ENCODE data around the gene KIAA1755. TPM values are rescaled to one million over a fixed set of nuclear protein-coding genes. Genes with fewer than 3 reads are reported as not detected.

KIAA1755 gene
- total and polyA plus RNA-seq, 9 of the 15 experiments (the other 6 are each of a cell fraction or from before 2014, with no cell fraction given): not detected

DNA sequence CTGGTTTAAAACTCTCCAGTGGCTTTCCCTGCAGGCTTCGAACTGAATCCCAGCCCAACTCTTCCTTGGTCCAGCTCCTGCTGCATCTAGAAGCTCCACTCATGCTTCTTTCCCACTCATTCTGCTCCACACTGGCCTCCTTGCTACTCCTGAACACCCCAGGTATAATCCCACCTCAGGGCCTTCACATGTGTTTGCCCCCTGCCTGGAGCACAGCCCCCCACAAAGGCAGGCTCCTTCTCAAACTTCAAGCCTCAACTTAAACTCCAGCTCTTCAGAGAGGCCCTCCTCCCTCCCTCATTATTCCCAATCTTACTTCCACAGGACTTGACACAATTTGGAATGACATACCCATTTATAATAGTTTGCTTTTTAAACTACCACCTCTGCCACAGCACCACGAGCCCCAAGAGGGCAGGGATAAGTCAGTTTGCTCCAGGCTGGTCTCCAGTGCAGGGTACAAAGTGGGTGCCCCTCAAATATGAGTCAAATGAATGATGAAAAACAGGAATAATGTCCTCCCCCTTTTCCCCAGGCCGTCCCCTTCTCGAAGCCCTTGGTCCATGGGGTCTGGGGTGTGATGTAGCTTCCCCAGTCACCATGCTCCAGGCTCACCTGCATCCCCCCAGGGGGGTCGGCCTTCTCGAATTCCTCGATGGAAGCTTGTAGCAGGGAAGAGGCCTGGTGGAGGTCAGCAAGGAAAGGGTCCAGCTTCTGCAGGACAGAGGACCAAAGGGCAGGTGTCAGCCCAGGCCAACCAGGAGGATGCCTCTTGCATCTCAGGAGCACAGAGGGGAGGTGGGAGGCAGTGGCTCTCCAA is 37.4 kb downstream of the KIAA1755 start:
- no peaks in the 10 kb centered on the region for H3K36me3 ChIP-seq (ENCODE audit: control insufficient read depth, insufficient read depth, low read length)
- H3K79me2 ChIP-seq (ENCODE audit: control insufficient read depth, insufficient read depth, low read length): no peaks in the 10 kb centered on the region
- FAIRE-seq (no peak), DNase-seq (ENCODE audit: extremely low read depth in 1 of 4, low spot score in 3 of 4) (no peak), ATAC-seq (no peak)
- H3K9ac ChIP-seq (ENCODE audit: insufficient read depth in 1 of 2, low read depth in 2 of 2, low read length in 2 of 2): no peak overlapping the region
- WGBS (ENCODE audit: insufficient coverage, low coverage, missing lambda C conversion rate): 7% methylated on average over 7 of the region's 7 CpGs
- no peaks in the 10 kb centered on the region for H3K9me1 ChIP-seq (ENCODE audit: control insufficient read depth, insufficient read depth, low read length)
- H3K27me3 ChIP-seq (ENCODE audit: control insufficient read depth in 2 of 2, insufficient read depth in 2 of 2, low read length in 2 of 2): peaks cover 3 to 45% of the 10 kb centered on the region in 2 experiments; a peak in 3 of 5 replicates
- no peak overlapping the region for H3K4me3 ChIP-seq
- peaks cover 12% of the 10 kb centered on the region; the same call in 1 of the 2 replicates for H4K20me1 ChIP-seq (replicated peaks; ENCODE audit: control insufficient read depth, insufficient read depth, low read length)
- in situ Hi-C loops (cut with MboI) (no loop called here), intact Hi-C loops (cut with micrococcal nuclease) (loop anchor here (5.0 kb wide), 3 partner anchors 151 to 656 kb away; partner anchors contain the start of gene VSTM2L)
- H3K4me1 ChIP-seq (replicated peaks in 1 of 2; ENCODE audit: control insufficient read depth in 2 of 2, insufficient read depth in 2 of 2, low read length in 2 of 2): peaks cover 0 to 13% of the 10 kb centered on the region in 2 experiments; a peak in 2 of 5 replicates
- no peak overlapping the region for H2AFZ ChIP-seq (ENCODE audit: low read depth, low read length)
- H3K9me3 ChIP-seq (replicated peaks; ENCODE audit: control insufficient read depth, insufficient read depth, low read depth, low read length): no peaks in the 10 kb centered on the region
- no peak for TF ChIP-seq ZNF347 (CRISPR knock-in tag; IDR thresholded peaks at IDR 0.05; ENCODE audit: low read depth)
- no peak for TF ChIP-seq KDM1A (IDR thresholded peaks at IDR 0.05)
- no peak for TF ChIP-seq ETV5 (CRISPR knock-in tag; IDR thresholded peaks at IDR 0.05; ENCODE audit: low read depth)
- TF ChIP-seq, protein P1, sequence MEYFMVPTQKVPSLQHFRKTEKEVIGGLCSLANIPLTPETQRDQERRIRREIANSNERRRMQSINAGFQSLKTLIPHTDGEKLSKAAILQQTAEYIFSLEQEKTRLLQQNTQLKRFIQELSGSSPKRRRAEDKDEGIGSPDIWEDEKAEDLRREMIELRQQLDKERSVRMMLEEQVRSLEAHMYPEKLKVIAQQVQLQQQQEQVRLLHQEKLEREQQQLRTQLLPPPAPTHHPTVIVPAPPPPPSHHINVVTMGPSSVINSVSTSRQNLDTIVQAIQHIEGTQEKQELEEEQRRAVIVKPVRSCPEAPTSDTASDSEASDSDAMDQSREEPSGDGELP (CRISPR knock-in tag; IDR thresholded peaks at IDR 0.05; ENCODE audit: borderline replicate concordance): 0 out of 2 replicates have a peak, but pooled peaks have one; percentile 5
- no peak for TF ChIP-seq KHSRP (IDR thresholded peaks at IDR 0.05)
- no peak for TF ChIP-seq SRSF1 (IDR thresholded peaks at IDR 0.05; ENCODE audit: low read depth, low read length)
- TF ChIP-seq, protein P2, sequence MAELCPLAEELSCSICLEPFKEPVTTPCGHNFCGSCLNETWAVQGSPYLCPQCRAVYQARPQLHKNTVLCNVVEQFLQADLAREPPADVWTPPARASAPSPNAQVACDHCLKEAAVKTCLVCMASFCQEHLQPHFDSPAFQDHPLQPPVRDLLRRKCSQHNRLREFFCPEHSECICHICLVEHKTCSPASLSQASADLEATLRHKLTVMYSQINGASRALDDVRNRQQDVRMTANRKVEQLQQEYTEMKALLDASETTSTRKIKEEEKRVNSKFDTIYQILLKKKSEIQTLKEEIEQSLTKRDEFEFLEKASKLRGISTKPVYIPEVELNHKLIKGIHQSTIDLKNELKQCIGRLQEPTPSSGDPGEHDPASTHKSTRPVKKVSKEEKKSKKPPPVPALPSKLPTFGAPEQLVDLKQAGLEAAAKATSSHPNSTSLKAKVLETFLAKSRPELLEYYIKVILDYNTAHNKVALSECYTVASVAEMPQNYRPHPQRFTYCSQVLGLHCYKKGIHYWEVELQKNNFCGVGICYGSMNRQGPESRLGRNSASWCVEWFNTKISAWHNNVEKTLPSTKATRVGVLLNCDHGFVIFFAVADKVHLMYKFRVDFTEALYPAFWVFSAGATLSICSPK (IDR thresholded peaks at IDR 0.05; ENCODE audit: borderline replicate concordance): no peak
- TF ChIP-seq LARP7 (IDR thresholded peaks at IDR 0.05): no peak
- TF ChIP-seq GATA2 (CRISPR knock-in tag; IDR thresholded peaks at IDR 0.05): peak; percentile 39; the same call in 1 of the 2 replicates
- no TSS peak for BruUV-seq (replicated peaks)
- no peak overlapping the region for H3K4me2 ChIP-seq (ENCODE audit: insufficient read depth, low read length)
- CTCF ChIA-PET (ENCODE audit: low intra/inter-chr PET ratio): interaction anchor here (0.6 to 4.7 kb wide), 3 partner anchors 19 to 531 kb away, joined by 3 to 53 read pairs (median 3); no protein-coding TSS in a partner anchor
- POLR2A ChIA-PET: no interaction called here
- H3K27ac ChIP-seq (ENCODE audit: extremely low read depth, low read depth, low read length): no peak overlapping the region

Data from K562 (cell line).